Stimulated activated CD4-positive, alpha-beta T cell treated with anti-CD3 and anti-CD28 coated beads, TNF-alpha, amount 100 ng/mL, for 24 hours (primary cell): ENCODE measurements around the gene MACROD1.

Experiments used
- DNase-seq, 3 experiments: peaks; one replicate each; pipeline ENCODE4 v3.0.0-alpha.2; 2020; ENCODE audit warnings: low read depth in 3 of 3

The MACROD1 gene

GRCh38 chr11:64165842-64166635, at the start of gene MACROD1:
Gene MACROD1 (minus strand): TSS chr11:64166113. CDS start chr11:64165994, 119 bp downstream.
- DNase-seq: peak; percentile 72 to 88 (median 75)

- no peak for DNase-seq
These were observed 45.4 kb upstream of the MACROD1 start for GRCh38 chr11:64211181-64211872.

- no peak for DNase-seq
These were observed 44.5 kb upstream of the MACROD1 start for GRCh38 chr11:64210301-64211020.

GRCh38 chr11:64209563-64209843, 43.6 kb upstream of the MACROD1 start:
- DNase-seq: no peak

- DNase-seq: no peak
These were observed 43.1 kb upstream of the MACROD1 start for GRCh38 chr11:64208796-64209562.

GRCh38 chr11:64208086-64208795, 42.3 kb upstream of the MACROD1 start:
- DNase-seq: no peak

GRCh38 chr11:64207256-64208085, 41.6 kb upstream of the MACROD1 start:
- DNase-seq: peak; percentile 62 to 85 (median 69)

GRCh38 chr11:64206457-64207255, 40.7 kb upstream of the MACROD1 start, which contains the start of gene FERMT3:
Gene FERMT3 (plus strand): TSS chr11:64206721. CDS start chr11:64207365, 644 bp downstream.
- peak in 2 of 3 experiments; percentile 64 to 88 for DNase-seq

GRCh38 chr11:64204464-64204989, 38.6 kb upstream of the MACROD1 start:
- DNase-seq: peak; percentile 51 to 70 (median 62)

GRCh38 chr11:64204080-64204440, 38.1 kb upstream of the MACROD1 start:
- DNase-seq: no peak

GRCh38 chr11:64203421-64204079, 37.6 kb upstream of the MACROD1 start:
- DNase-seq: no peak

GRCh38 chr11:64202992-64203391, 37.1 kb upstream of the MACROD1 start:
- DNase-seq: no peak

- DNase-seq: no peak
These were observed 35.6 kb upstream of the MACROD1 start for GRCh38 chr11:64201543-64201942.

- DNase-seq: no peak
These were observed 32.6 kb upstream of the MACROD1 start for GRCh38 chr11:64198511-64198910.

GRCh38 chr11:64196626-64197025, 30.7 kb upstream of the MACROD1 start:
- no peak for DNase-seq

GRCh38 chr11:64192434-64192833, 26.5 kb upstream of the MACROD1 start:
- no peak for DNase-seq

- peak in 1 of 3 experiments; percentile 35 for DNase-seq
These were observed 20.7 kb upstream of the MACROD1 start for GRCh38 chr11:64186492-64187165.
